HUDEP-2 (cell line): ENCODE measurements around the gene TTC21B.
"Not testable (repeated sequence)": the region's sequence is repeated elsewhere in the genome, so short reads cannot be mapped to it uniquely, and the experiment has no call there.

Experiments used
- DNase-seq, 76 experiments: peaks; one replicate each; lab custom pipeline; 2025; ENCODE audit not compliant: unreplicated experiment in 76 of 76; lab: John Stamatoyannopoulos, UW

TTC21B gene

DNA sequence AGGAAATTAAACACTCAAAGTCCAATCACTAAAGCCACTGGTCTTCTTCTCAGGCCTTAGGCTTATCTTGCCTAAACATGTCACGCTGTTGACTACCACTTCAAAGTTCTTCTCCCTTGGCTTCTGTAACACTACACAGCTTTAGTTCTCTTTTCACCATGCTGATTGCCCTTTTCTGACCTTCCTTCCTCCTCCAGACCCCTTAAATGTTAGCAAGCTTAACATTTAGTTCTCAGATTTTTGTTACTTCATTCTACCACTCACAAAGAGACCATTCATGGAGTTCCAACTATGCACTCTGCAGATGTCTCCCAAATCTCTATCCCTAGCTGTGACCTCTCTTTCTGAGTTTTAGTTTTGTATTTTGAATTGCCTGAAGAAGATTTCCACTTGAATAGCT is 64.4 kb downstream of the TTC21B start:
- peak in 2 of 76 experiments; percentile 7 to 11 for DNase-seq

DNA sequence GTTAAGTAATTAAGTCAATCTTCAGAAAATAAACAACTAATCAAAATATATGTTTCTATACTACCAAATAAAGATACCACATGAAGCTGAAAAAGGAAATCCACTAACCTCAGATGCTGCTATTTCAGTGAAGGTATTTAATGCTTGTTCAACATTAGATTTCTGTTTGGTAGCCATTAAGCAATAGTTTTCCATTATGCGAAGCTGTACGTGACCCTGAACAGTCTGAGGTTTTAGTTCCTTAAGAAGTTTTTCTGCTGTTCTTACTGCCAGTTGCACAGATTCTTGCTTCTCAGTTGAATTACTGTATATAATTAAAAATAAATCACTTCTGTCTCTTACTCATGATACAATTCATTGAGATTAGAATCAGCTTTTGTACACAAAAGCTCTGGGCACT is 65.4 kb downstream of the TTC21B start:
- no peak for DNase-seq

DNA sequence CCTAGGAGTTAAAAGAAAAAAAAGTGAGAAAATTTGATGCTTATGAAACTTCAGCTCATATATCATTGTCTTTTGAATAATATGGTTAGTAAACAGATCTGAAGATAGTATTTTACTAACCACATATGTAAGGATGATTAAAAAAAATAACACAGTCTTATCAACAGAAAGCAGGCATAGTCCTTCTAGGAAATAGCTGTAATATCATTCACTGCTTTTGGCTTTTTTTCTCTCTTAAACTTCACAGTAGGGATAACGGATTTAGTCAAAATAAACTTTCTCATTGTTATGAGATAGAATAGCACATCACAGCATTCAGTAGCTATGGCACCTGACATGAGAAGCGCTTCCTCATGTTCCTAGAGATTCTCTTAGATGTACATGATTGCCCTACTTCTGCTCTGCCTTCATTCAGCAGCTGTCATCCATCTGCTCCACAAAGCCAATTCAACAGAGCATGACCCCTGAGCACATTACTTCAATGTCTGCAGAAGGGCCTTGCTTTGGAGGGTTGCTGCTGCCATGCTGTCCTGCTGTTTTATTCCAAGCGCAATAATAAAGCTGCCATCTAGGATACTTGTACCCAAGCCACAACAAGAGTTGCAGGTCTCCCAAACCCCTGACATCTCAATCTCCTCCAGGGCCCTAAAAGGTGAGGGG is 67.0 kb downstream of the TTC21B start:
- peak in 4 of 76 experiments; percentile 8 to 37 (median 15) for DNase-seq

GRCh38 chr2:165877565-165878550 is 75.7 kb downstream of the TTC21B start:
- no peak for DNase-seq

DNA sequence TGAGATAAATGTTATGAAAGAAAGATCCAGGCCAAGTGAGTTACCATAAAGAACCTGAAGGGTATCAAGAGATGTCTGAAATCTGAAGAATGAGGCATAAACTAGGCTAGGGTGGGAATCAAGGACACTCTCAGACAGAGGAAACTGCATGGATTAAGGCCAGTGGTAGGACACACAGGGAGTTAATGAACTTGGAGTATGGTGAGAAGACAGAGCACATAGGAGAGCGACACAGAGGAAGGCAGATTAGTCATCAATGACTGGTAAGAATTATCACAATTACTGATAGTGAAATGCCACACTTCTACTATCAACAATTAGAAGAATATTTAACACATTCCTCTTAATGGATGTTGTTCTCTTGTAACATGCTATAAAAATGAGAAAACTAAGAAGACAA is 76.9 kb downstream of the TTC21B start:
- DNase-seq, result no peak

GRCh38 chr2:165876269-165876668 is 77.3 kb downstream of the TTC21B start:
- DNase-seq, result no peak

DNA sequence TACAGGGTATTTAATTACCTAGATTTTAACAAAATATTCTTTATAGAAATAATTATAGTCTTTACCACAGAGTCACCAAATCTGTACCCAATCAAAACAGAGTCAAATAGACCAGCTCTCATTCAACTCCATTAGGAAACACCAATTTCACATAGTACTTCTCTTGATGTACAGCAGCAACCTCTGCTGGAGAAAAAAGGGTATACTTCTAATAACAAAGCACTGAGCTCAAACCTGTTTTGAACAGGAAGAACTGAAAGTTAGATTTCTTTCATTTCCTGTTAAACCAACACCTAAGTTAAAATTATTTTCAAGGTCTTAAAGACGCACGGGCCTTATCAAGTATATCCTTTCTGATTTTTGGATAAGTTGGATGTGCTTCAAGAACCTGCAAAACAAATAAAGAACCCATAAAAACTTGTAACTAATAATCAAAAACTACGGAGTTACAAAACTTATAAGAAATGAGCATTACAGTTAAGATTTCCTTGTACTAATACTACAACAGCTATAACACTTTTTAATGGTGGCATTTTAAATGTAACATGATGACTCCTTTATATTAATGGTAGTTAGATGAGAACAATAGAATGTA is 79.0 kb downstream of the TTC21B start:
- peak in 16 of 76 experiments; percentile 2 to 40 (median 16) for DNase-seq

DNA sequence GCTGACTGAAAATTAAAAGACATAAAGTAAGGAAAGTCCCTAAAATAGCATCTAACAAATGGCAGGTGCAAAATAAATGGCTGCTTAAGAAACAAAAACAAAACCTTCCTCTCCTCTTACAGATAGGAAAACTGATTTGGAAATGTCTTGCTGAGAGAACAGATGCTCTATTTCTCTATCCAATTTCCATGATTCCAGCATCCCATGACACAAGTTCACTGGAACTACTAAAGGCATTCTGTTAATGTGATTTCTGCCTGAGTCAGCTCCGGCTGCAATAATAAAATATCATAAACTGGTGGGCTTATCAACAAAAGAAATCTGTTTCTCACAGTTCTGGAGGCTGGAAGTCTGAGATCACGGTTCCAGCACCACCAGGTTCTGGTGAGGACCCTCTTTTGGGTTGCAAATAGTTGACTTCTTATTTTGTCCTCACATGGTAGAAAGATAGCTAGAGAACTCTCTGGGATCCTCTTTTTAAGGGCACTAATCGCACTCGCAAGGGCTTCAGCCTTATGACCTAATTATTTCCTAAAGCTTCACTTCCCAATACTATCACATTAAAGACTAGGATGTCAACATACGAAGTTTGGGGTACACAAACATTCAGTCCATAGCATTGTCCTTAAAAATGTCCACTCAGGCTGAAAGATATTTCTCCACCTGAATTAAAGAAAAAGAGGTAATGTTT is 81.3 kb downstream of the TTC21B start:
- no peak for DNase-seq

- no peak for DNase-seq
These were observed 82.6 kb downstream of the TTC21B start for GRCh38 chr2:165871025-165871424.

GRCh38 chr2:165870346-165870745 is 83.2 kb downstream of the TTC21B start:
- DNase-seq, result no peak

DNA sequence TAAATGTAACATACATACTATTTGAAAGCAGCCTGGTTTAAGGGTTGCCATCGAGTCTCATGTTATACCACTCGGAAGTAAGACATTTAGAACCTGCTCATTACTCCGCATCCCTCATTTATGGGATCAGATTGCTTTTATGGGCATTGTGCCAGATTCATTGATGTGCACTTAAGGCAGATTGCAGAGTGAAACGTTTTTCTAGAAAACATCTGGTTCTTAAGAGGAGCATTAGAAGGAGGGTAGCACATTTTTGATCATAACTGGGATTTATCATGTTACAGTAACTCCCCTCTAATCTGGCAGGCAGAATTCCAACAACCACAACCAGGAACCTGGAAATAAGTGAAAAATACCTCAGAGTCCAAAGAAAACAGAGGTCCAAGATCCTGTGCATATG is 85.4 kb downstream of the TTC21B start:
- no peak for DNase-seq

DNA sequence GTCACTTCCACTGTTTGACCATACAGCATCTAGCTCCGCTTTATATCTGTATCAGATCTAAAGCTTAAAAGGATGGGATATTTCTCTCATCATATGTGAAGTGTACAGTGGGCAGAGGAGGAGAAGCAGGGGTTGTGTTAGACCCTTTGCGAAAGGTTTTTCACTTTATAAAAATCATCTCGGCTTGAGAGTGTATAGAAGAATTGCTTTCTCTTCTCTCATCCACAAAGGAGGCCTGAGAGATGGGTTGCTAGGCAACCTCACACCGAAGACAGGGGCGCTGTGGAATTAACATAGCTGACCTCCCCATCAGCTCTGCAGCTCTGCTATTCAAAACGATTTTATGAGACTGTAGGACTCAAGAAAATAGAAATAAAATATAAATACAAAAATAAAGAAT is 89.3 kb downstream of the TTC21B start:
- no peak for DNase-seq

GRCh38 chr2:165863810-165864261 is 89.7 kb downstream of the TTC21B start:
- no peak for DNase-seq

DNA sequence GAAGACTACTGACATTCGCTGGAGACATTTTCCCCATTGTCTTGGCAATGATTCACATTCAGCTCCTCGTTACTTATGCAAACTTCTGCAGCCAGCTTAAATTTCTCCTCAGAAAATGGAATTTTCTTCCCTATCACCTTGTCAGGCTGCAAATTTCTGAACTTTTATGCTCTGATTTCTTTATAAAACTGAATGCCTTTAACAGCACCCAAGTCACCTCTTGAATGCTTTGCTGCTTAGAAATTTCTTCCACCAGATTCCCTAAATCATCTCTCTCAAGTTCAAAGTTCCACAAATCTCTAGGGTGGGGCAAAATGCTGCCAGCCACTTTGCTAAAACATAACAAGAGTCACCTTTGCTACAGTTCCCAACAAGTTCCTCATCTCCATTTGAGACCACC is 92.5 kb downstream of the TTC21B start:
- not testable (repeated sequence) for DNase-seq

- not testable (repeated sequence) for DNase-seq
These were observed 93.9 kb downstream of the TTC21B start for GRCh38 chr2:165859723-165860122.

DNA sequence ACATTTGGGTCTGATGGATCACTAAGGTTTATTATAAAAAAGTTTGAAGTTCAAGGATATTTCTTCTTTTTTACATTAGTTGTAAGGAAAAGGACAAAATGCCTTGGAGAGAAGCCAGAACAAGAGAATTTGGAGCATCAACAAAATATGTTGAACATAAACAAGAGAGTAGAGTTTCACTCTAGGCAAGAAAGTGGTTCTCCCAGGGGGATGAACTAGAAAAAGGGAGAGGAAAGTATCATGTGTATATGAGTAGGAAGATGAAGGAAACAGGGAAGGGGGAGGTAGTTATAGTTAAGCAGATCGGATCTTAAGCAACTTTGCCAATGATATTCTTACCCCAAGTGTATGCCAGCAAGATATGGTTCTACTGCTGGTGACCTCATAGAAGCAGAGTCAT is 95.7 kb downstream of the TTC21B start:
- no peak for DNase-seq

DNA sequence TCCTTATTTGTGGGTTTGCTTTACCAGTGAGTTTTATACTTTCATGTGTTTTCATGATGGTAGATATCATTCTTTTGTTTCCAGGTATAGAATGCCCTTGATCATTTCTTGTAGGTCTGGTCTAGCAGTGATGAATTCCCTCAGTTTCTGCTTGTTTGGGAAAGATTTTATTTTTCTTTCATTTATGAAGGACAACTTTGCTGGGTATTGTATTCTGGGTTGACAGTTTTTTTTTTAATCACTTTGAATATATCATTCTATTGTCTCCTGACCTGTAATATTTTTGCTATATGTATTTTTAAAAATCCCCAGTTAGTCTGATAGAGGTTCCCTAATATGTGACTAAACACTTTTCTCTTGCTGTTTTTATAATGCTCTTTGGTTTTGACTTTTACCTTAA is 101.2 kb downstream of the TTC21B start:
- no peak for DNase-seq

DNA sequence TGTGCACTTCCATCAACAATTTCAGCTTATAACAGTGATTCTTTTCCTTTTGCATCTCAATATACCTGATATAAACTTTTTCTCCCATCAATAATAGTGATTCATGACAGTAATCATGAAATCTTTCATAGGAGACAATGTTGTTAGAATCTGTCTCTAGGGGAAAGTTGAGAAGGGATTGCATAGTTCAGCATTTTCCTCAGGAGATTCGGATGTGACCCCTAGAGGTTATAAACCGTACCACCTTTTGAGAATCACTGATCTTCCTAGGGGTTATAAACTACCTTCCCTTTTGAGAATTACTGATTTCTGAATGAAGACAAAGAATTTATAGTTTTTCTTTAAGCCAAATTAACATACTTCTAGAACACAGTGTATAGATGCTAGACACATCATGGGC is 106.6 kb downstream of the TTC21B start:
- DNase-seq, result no peak

GRCh38 chr2:165846056-165846455 is 107.5 kb downstream of the TTC21B start:
- DNase-seq, result no peak

- no peak for DNase-seq
These were observed 109.4 kb downstream of the TTC21B start for GRCh38 chr2:165844216-165844615.

- no peak for DNase-seq
These were observed 110.2 kb downstream of the TTC21B start for GRCh38 chr2:165843351-165843750.
